ENCODE results near the gene TMEM184B. TPM values are rescaled to one million over a fixed set of nuclear protein-coding genes. Genes with fewer than 3 reads are reported as not detected.

Gene TMEM184B
- total RNA-seq, 4 donors from 2014 or later: 25.4 to 40.7 (median 31.2) TPM

DNA sequence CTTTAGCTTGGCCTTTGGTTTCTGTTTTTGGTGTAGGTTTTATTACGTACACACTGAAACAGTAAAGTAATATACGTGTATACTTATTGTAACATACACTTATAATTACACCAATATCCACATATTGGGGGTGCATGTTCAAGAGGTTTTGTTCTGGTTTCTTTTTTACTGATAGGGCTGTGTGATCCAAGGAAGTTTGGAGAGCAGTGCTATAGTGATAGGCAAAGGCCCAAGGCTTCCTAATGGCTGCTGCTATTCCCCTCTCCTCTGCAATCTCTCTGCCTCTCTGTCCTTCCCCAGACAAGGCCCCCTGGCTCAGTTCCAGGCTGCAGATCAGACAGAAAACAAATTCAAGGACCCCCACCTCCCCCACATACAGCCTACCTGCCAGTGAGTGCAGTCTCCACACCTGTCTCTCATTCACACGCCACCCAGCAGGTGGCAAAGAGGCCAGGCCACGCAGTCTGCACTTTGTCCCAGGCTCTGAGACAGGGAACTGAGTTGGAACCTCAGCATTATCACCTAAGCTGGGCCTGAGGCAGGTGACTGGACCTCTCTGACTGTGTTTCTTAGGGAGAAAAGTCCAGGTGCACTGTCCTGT is 15.1 kb downstream of the TMEM184B start:
- peak overlapping the region; percentile 51 to 79 (median 77) for H3K27ac ChIP-seq
- in situ Hi-C loops (cut with MboI; ENCODE audit: low sequenced_read_pairs in 4 of 4): loop anchor here in 1 of 4 donors (25.0 kb wide), 1 partner anchor 105 kb away; no protein-coding TSS in a partner anchor
- DNase-seq (no peak), ATAC-seq (no peak)
- intact Hi-C loops (cut with DNase I; ENCODE audit: low total_unique reads): no loop called here
- peak overlapping the region in 3 of 4 donors; percentile 11 to 16 (median 15) for H3K4me3 ChIP-seq
- TF ChIP-seq CTCF (IDR thresholded peaks at IDR 0.05 in 4 of 5, conservative IDR thresholded peaks at IDR 0.05 in 1 of 5) (no peak), POLR2A (IDR thresholded peaks at IDR 0.05) (no peak)
- H3K27me3 ChIP-seq: no peaks in the 10 kb centered on the region
- H3K4me1 ChIP-seq: peaks cover 74 to 78% of the 10 kb centered on the region in 2 donors
- H3K36me3 ChIP-seq: no peaks in the 10 kb centered on the region
- H3K9me3 ChIP-seq: no peaks in the 10 kb centered on the region

- H3K4me3 ChIP-seq: peak overlapping the region; percentile 11 to 20 (median 16)
- no peaks in the 10 kb centered on the region for H3K36me3 ChIP-seq
- ATAC-seq (peak in 1 of 2 donors; percentile 32), DNase-seq (no peak)
- H3K27me3 ChIP-seq: no peaks in the 10 kb centered on the region
- no peak for TF ChIP-seq CTCF (IDR thresholded peaks at IDR 0.05 in 4 of 5, conservative IDR thresholded peaks at IDR 0.05 in 1 of 5)
- TF ChIP-seq POLR2A (IDR thresholded peaks at IDR 0.05): no peak
- peak overlapping the region; percentile 51 to 79 (median 77) for H3K27ac ChIP-seq
- no peaks in the 10 kb centered on the region for H3K9me3 ChIP-seq
- H3K4me1 ChIP-seq: peaks cover 72% of the 10 kb centered on the region in 2 donors
- intact Hi-C loops (cut with DNase I; ENCODE audit: low total_unique reads): no loop called here
- in situ Hi-C loops (cut with MboI; ENCODE audit: low sequenced_read_pairs in 4 of 4): loop anchor here in 1 of 4 donors (25.0 kb wide), 1 partner anchor 105 kb away; no protein-coding TSS in a partner anchor
These were observed 15.6 kb downstream of the TMEM184B start for GRCh38 chr22:38257181-38257580.

GRCh38 chr22:38255697-38256096 is 17.1 kb downstream of the TMEM184B start:
- Histone ChIP-seq H3K9me3 (no peaks in the 10 kb centered on the region), H3K27ac (peak overlapping the region in 3 of 4 donors; percentile 76 to 79 (median 78)), H3K27me3 (no peaks in the 10 kb centered on the region), H3K36me3 (no peaks in the 10 kb centered on the region), H3K4me3 (no peak overlapping the region), H3K4me1 (peaks cover 66 to 70% of the 10 kb centered on the region in 2 donors)
- no peak for ATAC-seq
- DNase-seq: no peak
- intact Hi-C loops (cut with DNase I; ENCODE audit: low total_unique reads) (no loop called here), in situ Hi-C loops (cut with MboI; ENCODE audit: low sequenced_read_pairs in 4 of 4) (loop anchor here in 1 of 4 donors (25.0 kb wide), 1 partner anchor 107 kb away; no protein-coding TSS in a partner anchor)
- TF ChIP-seq POLR2A (IDR thresholded peaks at IDR 0.05): no peak
- TF ChIP-seq CTCF (IDR thresholded peaks at IDR 0.05 in 4 of 5, conservative IDR thresholded peaks at IDR 0.05 in 1 of 5): no peak

DNA sequence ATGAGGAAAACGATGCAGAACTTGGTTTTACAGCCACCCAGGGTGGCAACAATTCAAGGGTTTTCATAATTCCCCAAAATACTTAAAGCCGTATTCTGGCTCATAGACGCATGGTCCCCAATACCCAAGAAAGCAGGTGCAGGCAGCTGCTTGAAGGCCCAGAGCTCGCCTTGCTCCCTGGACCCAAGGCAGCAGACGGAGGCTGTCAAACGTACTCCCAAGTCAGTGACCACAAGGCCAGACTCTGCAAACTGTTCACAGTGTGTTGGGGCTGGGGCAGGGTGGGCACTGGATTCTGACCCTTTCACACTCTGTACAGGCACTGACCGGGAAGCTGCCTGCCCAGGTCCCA is 21.5 kb downstream of the TMEM184B start:
- DNase-seq: no peak
- no peak for ATAC-seq

More for the DNA sequence above, 21.5 kb downstream of the TMEM184B start:
- Histone ChIP-seq H3K4me3 (no peak overlapping the region), H3K27me3 (no peaks in the 10 kb centered on the region), H3K27ac (peak overlapping the region in 1 of 4 donors; percentile 37), H3K4me1 (peaks cover 48 to 56% of the 10 kb centered on the region in 2 donors), H3K36me3 (peaks cover 0 to 14% of the 10 kb centered on the region in 2 donors), H3K9me3 (no peaks in the 10 kb centered on the region)
- intact Hi-C loops (cut with DNase I; ENCODE audit: low total_unique reads): no loop called here
- in situ Hi-C loops (cut with MboI; ENCODE audit: low sequenced_read_pairs in 4 of 4): loop anchor here in 1 of 4 donors (25.0 kb wide), 1 partner anchor 111 kb away; no protein-coding TSS in a partner anchor
- no peak for TF ChIP-seq POLR2A (IDR thresholded peaks at IDR 0.05)
- TF ChIP-seq CTCF (IDR thresholded peaks at IDR 0.05 in 4 of 5, conservative IDR thresholded peaks at IDR 0.05 in 1 of 5): no peak

Data from gastrocnemius medialis (tissue), 4 donors.